ENCODE data around the gene MAP3K10.

DNA sequence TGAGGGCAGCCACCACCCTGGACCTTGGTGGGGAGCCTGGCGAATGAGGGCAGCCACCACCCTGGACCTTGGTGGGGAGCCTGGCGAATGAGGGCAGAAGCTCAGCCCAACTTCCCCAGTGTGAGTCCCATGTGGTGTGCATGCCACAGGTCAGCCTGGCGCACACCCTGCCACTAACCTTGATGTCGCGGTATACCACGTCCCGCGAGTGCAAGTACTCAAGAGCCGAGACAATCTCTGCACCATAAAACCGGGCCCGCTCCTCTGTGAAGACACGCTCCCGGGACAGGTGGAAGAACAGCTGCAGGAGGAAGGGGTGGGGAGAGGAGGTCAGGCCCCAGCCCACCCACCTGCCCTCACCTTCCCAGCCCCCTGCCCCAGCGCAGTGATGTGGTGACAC lies 46.6 kb downstream of the MAP3K10 start:
- no peak for TF ChIP-seq HNRNPH1 (optimal IDR thresholded peaks at IDR 0.05; ENCODE audit: low read depth, low read length)
- TF ChIP-seq, protein P1, sequence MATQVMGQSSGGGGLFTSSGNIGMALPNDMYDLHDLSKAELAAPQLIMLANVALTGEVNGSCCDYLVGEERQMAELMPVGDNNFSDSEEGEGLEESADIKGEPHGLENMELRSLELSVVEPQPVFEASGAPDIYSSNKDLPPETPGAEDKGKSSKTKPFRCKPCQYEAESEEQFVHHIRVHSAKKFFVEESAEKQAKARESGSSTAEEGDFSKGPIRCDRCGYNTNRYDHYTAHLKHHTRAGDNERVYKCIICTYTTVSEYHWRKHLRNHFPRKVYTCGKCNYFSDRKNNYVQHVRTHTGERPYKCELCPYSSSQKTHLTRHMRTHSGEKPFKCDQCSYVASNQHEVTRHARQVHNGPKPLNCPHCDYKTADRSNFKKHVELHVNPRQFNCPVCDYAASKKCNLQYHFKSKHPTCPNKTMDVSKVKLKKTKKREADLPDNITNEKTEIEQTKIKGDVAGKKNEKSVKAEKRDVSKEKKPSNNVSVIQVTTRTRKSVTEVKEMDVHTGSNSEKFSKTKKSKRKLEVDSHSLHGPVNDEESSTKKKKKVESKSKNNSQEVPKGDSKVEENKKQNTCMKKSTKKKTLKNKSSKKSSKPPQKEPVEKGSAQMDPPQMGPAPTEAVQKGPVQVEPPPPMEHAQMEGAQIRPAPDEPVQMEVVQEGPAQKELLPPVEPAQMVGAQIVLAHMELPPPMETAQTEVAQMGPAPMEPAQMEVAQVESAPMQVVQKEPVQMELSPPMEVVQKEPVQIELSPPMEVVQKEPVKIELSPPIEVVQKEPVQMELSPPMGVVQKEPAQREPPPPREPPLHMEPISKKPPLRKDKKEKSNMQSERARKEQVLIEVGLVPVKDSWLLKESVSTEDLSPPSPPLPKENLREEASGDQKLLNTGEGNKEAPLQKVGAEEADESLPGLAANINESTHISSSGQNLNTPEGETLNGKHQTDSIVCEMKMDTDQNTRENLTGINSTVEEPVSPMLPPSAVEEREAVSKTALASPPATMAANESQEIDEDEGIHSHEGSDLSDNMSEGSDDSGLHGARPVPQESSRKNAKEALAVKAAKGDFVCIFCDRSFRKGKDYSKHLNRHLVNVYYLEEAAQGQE (IDR thresholded peaks at IDR 0.05; ENCODE audit: borderline replicate concordance), result no peak
- TF ChIP-seq, protein P1 (CRISPR knock-in tag; IDR thresholded peaks at IDR 0.05; ENCODE audit: low read depth), result no peak
- TF ChIP-seq EZH2 (IDR thresholded peaks at IDR 0.05; ENCODE audit: borderline replicate concordance, low read depth, low read length), result no peak
- no peak for TF ChIP-seq CREB3 (tag; conservative IDR thresholded peaks at IDR 0.05; ENCODE audit: low read depth)
- TF ChIP-seq MAFK (IDR thresholded peaks at IDR 0.05; ENCODE audit: low read length), result no peak
- TF ChIP-seq, protein P2, sequence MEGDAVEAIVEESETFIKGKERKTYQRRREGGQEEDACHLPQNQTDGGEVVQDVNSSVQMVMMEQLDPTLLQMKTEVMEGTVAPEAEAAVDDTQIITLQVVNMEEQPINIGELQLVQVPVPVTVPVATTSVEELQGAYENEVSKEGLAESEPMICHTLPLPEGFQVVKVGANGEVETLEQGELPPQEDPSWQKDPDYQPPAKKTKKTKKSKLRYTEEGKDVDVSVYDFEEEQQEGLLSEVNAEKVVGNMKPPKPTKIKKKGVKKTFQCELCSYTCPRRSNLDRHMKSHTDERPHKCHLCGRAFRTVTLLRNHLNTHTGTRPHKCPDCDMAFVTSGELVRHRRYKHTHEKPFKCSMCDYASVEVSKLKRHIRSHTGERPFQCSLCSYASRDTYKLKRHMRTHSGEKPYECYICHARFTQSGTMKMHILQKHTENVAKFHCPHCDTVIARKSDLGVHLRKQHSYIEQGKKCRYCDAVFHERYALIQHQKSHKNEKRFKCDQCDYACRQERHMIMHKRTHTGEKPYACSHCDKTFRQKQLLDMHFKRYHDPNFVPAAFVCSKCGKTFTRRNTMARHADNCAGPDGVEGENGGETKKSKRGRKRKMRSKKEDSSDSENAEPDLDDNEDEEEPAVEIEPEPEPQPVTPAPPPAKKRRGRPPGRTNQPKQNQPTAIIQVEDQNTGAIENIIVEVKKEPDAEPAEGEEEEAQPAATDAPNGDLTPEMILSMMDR (IDR thresholded peaks at IDR 0.05 in 2 of 3, conservative IDR thresholded peaks at IDR 0.05 in 1 of 3; ENCODE audit: insufficient read depth in 2 of 3, low read depth in 1 of 3, low read length in 3 of 3), result no peak
- TF ChIP-seq, protein P3, sequence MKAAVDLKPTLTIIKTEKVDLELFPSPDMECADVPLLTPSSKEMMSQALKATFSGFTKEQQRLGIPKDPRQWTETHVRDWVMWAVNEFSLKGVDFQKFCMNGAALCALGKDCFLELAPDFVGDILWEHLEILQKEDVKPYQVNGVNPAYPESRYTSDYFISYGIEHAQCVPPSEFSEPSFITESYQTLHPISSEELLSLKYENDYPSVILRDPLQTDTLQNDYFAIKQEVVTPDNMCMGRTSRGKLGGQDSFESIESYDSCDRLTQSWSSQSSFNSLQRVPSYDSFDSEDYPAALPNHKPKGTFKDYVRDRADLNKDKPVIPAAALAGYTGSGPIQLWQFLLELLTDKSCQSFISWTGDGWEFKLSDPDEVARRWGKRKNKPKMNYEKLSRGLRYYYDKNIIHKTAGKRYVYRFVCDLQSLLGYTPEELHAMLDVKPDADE (conservative IDR thresholded peaks at IDR 0.05; ENCODE audit: control insufficient read depth, low read depth, low read length), result no peak
- TF ChIP-seq ZBTB1 (CRISPR knock-in tag; IDR thresholded peaks at IDR 0.05; ENCODE audit: borderline replicate concordance, low read depth), result no peak
- TF ChIP-seq ZNF785 (CRISPR knock-in tag; IDR thresholded peaks at IDR 0.05), result no peak
- no peak for TF ChIP-seq ZNF280B (CRISPR knock-in tag; IDR thresholded peaks at IDR 0.05)
- no peak for TF ChIP-seq JUNB (CRISPR knock-in tag; conservative IDR thresholded peaks at IDR 0.05)
- TF ChIP-seq SRF (CRISPR knock-in tag; IDR thresholded peaks at IDR 0.05), result no peak
- TF ChIP-seq ZNF609 (CRISPR knock-in tag; IDR thresholded peaks at IDR 0.05; ENCODE audit: borderline replicate concordance), result no peak

Data from K562 (cell line).